ENCODE measurements around the gene RALGAPA2.

DNA sequence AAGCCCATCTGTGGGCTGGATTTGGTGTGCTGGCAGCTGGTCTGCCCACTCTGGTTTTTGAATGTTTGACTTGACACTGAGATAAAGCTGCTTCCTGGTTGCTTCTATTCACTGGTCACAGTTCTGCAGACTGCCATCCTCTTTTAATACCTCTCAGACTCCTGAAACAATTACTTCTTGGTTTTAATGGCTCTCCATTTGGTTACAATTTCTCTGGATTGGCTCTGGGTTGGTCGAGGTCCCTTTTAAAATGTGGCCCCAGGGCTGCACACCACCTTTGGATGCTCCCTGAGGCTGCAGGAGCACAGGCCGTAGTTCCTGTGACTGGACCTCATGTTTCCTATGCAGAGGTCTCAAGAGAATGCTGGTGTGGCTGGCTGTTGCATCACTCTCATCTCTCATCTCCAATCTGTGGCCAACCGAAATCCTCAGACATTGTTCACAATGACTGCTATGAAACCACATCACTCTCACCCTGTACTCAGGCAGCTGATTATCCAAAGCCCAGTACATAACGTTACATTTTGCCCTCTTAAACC, 246.0 kb downstream of the RALGAPA2 start:
- TF ChIP-seq, protein P1, sequence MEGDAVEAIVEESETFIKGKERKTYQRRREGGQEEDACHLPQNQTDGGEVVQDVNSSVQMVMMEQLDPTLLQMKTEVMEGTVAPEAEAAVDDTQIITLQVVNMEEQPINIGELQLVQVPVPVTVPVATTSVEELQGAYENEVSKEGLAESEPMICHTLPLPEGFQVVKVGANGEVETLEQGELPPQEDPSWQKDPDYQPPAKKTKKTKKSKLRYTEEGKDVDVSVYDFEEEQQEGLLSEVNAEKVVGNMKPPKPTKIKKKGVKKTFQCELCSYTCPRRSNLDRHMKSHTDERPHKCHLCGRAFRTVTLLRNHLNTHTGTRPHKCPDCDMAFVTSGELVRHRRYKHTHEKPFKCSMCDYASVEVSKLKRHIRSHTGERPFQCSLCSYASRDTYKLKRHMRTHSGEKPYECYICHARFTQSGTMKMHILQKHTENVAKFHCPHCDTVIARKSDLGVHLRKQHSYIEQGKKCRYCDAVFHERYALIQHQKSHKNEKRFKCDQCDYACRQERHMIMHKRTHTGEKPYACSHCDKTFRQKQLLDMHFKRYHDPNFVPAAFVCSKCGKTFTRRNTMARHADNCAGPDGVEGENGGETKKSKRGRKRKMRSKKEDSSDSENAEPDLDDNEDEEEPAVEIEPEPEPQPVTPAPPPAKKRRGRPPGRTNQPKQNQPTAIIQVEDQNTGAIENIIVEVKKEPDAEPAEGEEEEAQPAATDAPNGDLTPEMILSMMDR (IDR thresholded peaks at IDR 0.05; ENCODE audit: insufficient read depth, low read length, poor library complexity, severe bottlenecking), result no peak
- no peak for TF ChIP-seq EZH2phosphoT487 (conservative IDR thresholded peaks at IDR 0.05; ENCODE audit: low read length)
